ENCODE results near the gene TAGLN3.

Gene TAGLN3

DNA sequence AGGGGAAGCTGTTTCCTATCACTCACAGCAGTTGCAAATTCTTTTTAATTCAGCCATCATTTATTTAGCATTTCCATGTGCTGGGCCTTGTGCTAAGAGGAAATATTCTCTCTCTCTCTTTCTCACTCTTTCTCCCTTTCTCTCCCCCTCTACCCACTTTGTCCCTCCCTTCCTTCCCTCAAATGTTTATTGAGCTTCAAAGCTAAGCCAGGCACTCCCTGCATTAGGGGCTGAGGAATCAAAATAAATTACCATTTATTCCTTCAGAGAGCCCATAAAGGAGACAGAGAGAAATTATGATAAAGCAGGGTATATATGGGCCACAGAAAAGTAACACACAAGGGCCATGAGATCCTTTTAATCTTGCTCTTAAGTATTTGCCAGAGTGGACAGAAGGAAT is 42.6 kb downstream of the TAGLN3 start:
- TF ChIP-seq, protein P1, sequence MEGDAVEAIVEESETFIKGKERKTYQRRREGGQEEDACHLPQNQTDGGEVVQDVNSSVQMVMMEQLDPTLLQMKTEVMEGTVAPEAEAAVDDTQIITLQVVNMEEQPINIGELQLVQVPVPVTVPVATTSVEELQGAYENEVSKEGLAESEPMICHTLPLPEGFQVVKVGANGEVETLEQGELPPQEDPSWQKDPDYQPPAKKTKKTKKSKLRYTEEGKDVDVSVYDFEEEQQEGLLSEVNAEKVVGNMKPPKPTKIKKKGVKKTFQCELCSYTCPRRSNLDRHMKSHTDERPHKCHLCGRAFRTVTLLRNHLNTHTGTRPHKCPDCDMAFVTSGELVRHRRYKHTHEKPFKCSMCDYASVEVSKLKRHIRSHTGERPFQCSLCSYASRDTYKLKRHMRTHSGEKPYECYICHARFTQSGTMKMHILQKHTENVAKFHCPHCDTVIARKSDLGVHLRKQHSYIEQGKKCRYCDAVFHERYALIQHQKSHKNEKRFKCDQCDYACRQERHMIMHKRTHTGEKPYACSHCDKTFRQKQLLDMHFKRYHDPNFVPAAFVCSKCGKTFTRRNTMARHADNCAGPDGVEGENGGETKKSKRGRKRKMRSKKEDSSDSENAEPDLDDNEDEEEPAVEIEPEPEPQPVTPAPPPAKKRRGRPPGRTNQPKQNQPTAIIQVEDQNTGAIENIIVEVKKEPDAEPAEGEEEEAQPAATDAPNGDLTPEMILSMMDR (conservative IDR thresholded peaks at IDR 0.05): no peak
- no peak for TF ChIP-seq ZFX (IDR thresholded peaks at IDR 0.05)
- H3K27ac ChIP-seq: no peak overlapping the region

DNA sequence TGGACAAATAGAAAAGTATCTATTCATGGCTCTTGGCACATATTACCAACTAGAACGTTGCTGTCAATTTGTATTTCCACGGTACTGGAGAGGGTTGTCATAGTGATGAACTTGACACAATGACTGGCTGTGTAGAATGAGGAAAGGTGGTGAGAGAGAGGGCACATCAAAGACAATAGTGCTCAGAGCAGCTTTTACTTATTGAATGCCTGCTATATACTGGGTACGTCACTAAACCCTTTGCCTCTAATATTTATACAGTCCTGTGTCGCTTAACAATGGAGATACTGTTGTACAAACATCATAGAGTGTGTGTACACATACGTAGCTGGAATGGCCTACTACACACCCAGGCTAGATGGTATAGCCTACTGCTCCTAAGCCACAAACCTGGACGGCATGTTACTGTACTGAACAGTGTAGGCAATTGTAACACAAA is 44.1 kb downstream of the TAGLN3 start:
- TF ChIP-seq ZFX (IDR thresholded peaks at IDR 0.05): no peak
- TF ChIP-seq, protein P1 (conservative IDR thresholded peaks at IDR 0.05): no peak

DNA sequence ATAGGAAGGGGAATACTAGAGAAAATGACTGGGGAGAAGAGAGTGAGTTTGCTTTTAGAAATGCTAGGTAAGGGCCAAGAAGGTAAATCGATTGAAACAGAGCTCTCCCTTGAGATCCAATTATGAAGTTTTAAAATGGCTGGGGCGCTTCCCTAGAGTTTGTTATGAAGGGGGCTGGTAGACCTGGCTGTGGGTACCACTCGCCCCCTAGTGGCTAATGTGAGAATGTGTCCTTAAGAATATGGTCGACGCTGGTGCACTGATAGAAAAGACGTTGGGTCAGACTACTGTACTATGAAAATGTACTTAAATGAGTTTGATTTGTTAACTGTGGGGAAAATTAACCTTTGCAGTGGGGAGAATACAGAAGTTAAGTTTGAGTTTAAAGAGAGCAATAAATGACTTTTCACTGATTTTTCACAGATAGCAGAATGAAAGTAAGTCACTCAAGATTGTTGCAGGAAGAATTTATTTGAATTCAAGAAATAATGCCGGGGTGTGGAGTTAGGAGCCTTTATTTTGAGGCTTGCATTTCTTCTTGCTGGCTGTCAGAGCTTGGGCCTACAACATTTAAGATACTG is 45.0 kb downstream of the TAGLN3 start:
- no peak overlapping the region for H3K27ac ChIP-seq
- TF ChIP-seq ZFX (IDR thresholded peaks at IDR 0.05): no peak
- TF ChIP-seq, protein P1 (conservative IDR thresholded peaks at IDR 0.05): peak; percentile 93

More for the DNA sequence above, 44.1 kb downstream of the TAGLN3 start:
- H3K27ac ChIP-seq: no peak overlapping the region

DNA sequence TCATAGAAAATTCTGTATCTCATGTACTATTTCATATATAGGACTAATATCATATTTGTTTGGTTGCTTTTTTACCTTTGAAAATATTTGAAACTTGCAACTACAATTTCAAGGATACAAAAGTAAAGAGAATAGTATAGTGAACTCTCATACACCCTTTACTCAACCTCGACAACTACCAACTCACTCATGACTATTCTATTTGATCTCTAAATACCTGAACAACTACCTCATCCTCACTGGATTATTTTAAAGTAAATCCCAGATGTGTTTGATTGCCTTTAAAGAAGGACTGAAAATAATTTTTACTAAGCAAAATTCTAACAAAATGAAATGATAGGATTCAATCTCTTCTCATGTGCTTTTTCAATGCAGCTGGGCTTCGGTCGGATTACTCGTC is 47.9 kb downstream of the TAGLN3 start:
- H3K27ac ChIP-seq: no peak overlapping the region
- TF ChIP-seq, protein P1 (conservative IDR thresholded peaks at IDR 0.05): no peak
- TF ChIP-seq ZFX (IDR thresholded peaks at IDR 0.05): no peak

DNA sequence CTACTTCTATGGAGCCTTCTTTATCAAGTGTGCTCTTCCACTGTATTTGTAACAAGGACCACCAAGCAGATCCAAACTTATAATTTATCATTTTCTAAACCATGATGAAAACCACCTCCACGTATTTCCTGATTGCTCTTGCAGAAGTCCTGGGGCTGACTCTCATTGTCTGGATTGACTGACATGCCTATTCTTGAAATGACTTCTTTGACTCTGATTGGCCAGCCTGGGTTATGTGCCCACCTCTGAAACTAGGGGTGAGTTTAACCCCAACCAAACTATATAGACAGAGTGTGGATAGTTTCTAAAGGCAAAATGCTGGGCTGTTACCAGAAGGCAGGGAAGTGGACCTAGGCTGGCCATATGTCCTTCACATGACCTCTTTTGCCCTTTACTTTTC is 48.5 kb downstream of the TAGLN3 start:
- TF ChIP-seq, protein P1 (conservative IDR thresholded peaks at IDR 0.05): no peak
- no peak for TF ChIP-seq ZFX (IDR thresholded peaks at IDR 0.05)
- H3K27ac ChIP-seq: no peak overlapping the region

DNA sequence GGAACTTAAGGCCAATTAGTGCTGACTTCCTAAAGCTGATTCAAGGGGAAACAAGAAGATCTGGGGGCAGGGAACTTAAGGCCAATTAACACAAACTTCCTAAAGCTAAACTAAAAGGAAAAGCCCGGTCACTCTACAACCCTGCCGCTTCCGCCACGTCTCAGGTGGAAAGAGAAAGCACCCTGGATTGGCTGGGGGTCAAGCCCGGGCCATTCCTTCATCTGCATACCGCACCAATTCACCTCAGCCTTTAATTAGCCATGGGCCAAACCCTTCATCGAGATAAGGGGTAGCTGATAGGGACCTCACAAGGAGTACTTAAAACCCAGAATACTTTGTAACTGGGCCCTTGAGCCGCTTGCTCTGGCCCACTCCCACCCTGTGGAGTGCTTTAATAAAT is 50.2 kb downstream of the TAGLN3 start:
- TF ChIP-seq ZFX (IDR thresholded peaks at IDR 0.05): no peak
- TF ChIP-seq, protein P1 (conservative IDR thresholded peaks at IDR 0.05): no peak
- H3K27ac ChIP-seq: no peak overlapping the region

DNA sequence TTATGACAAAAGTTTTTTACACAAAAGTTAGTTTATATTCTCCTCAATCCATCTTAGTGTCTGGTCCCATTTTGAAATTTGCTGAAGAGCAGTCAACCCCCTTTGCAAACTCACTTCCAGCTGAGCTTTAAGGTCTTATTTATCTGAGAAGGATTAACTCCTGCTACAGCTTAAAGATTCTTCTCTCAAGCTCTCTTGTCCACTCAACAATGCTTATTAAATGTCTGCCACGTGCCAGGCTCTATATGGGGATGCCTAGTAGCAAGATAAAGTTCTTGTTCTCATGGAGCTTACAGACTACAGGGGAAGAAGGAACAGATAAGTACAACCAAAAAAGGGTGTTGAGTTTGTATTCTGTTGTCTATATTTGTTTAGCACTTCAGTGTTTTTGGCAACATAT is 54.5 kb downstream of the TAGLN3 start:
- TF ChIP-seq ZFX (IDR thresholded peaks at IDR 0.05): no peak
- TF ChIP-seq, protein P1 (conservative IDR thresholded peaks at IDR 0.05): no peak

More for the DNA sequence above, 54.5 kb downstream of the TAGLN3 start:
- H3K27ac ChIP-seq: no peak overlapping the region
